ENCODE results near the gene MYOM3.
"Not testable (repeated sequence)": the region's sequence is repeated elsewhere in the genome, so short reads cannot be mapped to it uniquely, and the experiment has no call there.

Gene MYOM3

DNA sequence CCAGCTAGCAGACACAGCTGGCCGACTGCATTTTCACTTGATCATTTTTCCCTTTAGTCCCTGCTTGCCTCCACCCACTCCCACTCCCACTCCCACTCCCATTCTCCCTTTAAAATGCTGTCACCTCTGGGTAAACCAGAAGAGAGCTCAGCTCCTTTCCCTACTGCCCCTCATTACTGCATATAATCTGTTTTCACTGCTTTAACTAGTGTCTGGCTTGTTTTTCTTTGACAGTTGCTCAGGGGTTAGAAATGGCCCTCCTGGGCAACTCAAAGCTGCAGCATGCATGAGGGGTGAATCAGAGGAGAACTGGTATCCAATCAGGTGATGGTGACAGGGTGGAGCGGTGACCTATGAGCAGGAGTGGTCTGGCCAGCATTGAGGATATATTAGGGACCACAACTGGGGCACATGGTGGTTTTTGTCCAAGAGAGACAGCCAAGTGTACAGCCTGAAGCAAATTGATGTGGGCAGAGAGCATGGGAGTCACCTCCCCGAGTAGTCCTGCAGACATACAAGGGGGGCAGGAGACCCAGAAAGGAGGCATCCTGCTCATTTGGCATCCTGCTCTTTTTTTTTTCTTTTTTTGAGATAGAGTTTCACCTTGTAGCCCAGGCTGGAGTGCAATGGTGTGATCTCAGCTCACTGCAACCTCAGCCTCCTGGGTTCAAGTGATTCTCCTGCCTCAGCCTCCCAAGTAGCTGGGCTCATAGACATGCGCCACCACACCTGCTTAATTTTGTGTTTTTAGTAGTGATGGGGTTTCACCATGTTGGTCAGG lies 89.2 kb downstream of the MYOM3 start:
- peak; percentile 80 for DNase-seq

GRCh38 chr1:24021403-24022266 lies 90.3 kb downstream of the MYOM3 start:
- no peak for DNase-seq

DNA sequence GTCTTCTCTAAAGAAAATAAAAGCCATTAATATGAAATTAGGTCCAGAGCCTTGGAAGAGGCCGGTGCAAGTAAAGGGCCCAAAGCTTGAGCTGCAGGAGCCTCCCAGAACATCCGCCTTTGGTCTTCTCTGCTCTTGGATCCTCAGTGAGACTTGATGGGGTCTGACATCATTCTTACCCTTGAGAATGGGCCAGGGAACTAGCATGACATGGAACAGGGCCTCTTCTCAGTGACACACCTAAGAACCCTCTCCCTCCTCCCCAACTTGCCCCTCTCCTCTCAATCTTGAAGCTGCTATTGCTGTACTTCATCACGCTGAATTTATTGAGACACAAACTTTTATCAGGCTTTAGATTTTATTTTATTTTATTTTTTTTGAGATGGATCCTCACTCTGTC lies 91.5 kb downstream of the MYOM3 start:
- no peak for DNase-seq

GRCh38 chr1:24020025-24020424 lies 91.9 kb downstream of the MYOM3 start:
- DNase-seq, result peak; percentile 31

DNA sequence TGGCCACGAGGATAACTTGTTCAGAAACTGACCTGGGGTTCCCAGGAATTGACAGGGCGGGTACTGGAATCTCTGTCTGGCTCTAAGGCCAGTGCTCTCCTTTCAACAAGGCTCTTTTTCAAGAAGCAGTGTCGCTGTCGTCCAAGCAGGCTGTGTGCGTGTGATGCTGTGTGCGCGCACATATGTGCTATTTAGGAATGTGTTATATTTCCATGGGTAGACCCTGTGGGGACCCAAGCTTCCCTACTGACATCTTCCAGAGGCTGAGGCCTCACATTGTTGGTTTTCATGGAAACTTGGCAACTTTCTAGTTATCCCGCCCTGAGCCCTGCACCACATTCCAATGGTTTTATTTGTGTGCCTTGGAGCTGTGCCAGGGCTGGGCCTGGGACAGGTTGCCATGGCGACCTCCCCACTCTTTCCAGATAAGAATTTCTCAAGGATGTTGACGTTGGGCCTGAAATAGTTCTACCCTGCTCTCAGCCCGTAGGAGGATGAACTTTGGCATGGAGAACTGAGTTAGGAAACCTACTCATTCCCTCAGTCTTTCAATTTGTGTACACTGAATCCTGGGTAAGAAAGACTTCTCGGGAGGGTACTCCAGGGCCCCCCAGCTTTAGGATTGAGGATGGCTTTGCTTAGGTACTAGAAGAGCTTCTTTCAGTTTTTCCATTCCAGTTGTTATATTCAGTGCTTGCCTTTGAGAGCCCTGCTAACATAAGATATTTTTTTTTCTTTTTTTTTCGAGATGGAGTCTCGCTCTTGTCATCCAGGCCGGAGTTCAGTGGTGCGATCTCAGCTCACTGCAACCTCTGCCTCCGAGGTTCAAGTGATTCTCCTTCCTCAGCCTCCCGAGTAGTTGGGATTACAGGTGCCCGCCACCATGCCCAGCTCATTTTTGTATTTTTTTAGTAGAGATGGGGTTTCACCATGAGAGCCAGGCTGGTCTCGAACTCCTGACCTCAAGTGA lies 93.0 kb downstream of the MYOM3 start:
- DNase-seq, result peak; percentile 99

DNA sequence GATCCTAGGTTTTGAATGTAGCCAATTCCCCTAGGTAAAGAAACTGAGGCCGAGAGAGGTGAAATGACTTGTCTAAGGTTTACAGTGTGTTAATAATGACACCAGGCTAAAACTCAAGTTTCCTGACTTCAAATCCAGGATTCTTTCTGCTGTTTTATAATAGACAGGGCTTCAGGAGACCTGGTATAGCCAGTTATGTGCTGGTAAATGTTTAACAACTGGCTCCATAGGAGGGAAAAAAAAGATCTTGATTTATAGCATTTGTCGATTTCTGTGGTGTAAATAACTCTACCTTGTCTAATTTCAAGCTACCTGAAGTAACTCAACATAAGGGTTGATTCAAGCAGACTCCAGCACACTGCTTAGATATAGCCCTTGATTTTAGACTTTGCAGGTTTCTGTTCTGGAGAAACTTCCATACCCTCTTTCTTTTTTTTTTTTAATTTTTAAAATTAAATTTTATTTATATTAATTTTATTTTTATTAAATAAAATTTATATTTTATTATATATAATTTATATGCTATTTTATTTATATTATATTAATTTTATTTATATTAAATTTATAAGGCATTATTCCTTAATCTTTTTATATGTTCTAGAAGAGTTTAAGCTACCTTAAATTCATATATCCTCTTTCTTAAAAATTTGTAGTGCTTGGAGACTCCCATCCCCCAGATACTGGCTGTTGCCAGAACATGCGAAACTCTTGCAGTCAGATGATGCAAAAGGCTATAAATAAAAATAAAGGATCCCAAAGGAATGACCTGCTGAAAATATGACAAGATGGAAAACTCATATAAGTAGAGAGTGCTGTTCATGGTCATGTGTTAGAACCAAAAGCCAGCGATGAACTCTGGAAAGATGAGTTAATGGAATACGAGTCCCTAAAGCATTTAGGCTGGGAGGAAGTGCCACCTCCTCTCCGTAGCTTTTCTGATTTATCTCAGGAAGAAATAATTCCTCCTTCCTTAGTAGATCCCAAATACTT lies 96.4 kb downstream of the MYOM3 start:
- peak; percentile 91 for DNase-seq

GRCh38 chr1:24012878-24013277 lies 99.1 kb downstream of the MYOM3 start:
- DNase-seq, result not testable (repeated sequence)

GRCh38 chr1:24010650-24011049 lies 101.3 kb downstream of the MYOM3 start:
- no peak for DNase-seq

GRCh38 chr1:24009406-24009805 lies 102.5 kb downstream of the MYOM3 start:
- peak; percentile 79 for DNase-seq

GRCh38 chr1:24008574-24009184 lies 103.3 kb downstream of the MYOM3 start:
- peak; percentile 73 for DNase-seq

- DNase-seq, result no peak
These were observed 104.9 kb downstream of the MYOM3 start for GRCh38 chr1:24007079-24007478.

Measured in fibroblast of skin of right quadriceps (primary cell).